Mucosa of descending colon (tissue), 3 donors: Measurements from ENCODE around the gene SPO11. TPM values are rescaled to one million over a fixed set of nuclear protein-coding genes. Genes with fewer than 3 reads are reported as not detected.
A peak's percentile ranks its signal among the peaks of the same experiment; 100 is the strongest.

Experiments
- ATAC-seq: fragments of 200-7000 bp; cut with Tn5 transposase; one replicate; pipeline ENCODE4 v1.9.1; 2020; ENCODE audit warnings: mild to moderate bottlenecking, moderate library complexity
- DNase-seq, 3 donors: peaks; one replicate each; pipeline ENCODE4 v3.0.0-alpha.2; 2020
- H3K36me3 ChIP-seq: fragments of 200-600 bp; one replicate; pipeline ENCODE4 v1.8.0; 2021; ENCODE audit warnings: low read depth, mild to moderate bottlenecking
- H3K4me1 ChIP-seq: fragments of 200-600 bp; one replicate; pipeline ENCODE4 v1.8.0; 2021; ENCODE audit warnings: low read depth, mild to moderate bottlenecking
- H3K4me3 ChIP-seq: fragments of 200-600 bp; one replicate; pipeline ENCODE4 v1.8.0; 2021; ENCODE audit warnings: mild to moderate bottlenecking
- H3K9me3 ChIP-seq: fragments of 200-600 bp; one replicate; pipeline ENCODE4 v1.8.0; 2021; ENCODE audit warnings: mild to moderate bottlenecking
- CTCF ChIP-seq: fragments of 200-600 bp; IDR thresholded peaks from one replicate; pipeline ENCODE4 v1.8.0; 2022; ENCODE audit warnings: antibody characterized with exemption, mild to moderate bottlenecking
- intact Hi-C, 2 donors: fragments of 100-400 bp; cut with DNase I in 1 of 2; cut with micrococcal nuclease in 1 of 2; formaldehyde crosslinking; loops; one replicate each; pipeline versions ENCODE4 v1.11.0 to v1.11.1; 2022; cut with DNase I, micrococcal nuclease
- total RNA-seq, 3 donors: library from RNA; stranded (reverse); fragmentation: NEBNext Ultra II Directional in 2 of 3; extraction: Animal tissue kit (Norgen Biotek cat#: 25700) in 2 of 3; gene quantifications; one replicate each; pipeline versions ENCODE4 v1.2.1 to v1.2.4, GENCODE V29; 2021 to 2023
- donor health status: DM: no; HTN: no; CAD: no; lungs with moderate emphysema.
- donor health status: DM: no; HTN: no; CAD: no.
- donor health status: DM: no; HTN: yes; CAD: no.

SPO11 gene
- total RNA-seq, 3 donors from 2014 or later, result not detected

- no peak for TF ChIP-seq CTCF
- Histone ChIP-seq H3K4me1 (peaks cover 39% of the 10 kb centered on the region), H3K4me3 (no peak overlapping the region), H3K9me3 (no peaks in the 10 kb centered on the region), H3K36me3 (no peaks in the 10 kb centered on the region)
- intact Hi-C loops, result loop anchor here (5.0 to 10.0 kb wide), 2 partner anchors 110 to 197 kb away; no protein-coding TSS in a partner anchor
- ATAC-seq (no peak), DNase-seq (peak in 1 of 3 donors; percentile 26)
These were observed 57.9 kb downstream of the SPO11 start for GRCh38 chr20:57387463-57387862.

- TF ChIP-seq CTCF, result no peak
- DNase-seq (peak in 1 of 3 donors; percentile 31), ATAC-seq (no peak)
- intact Hi-C loops, result loop anchor here (5.0 to 10.0 kb wide), 2 partner anchors 109 to 197 kb away; no protein-coding TSS in a partner anchor
- Histone ChIP-seq H3K4me3 (no peak overlapping the region), H3K36me3 (no peaks in the 10 kb centered on the region), H3K9me3 (no peaks in the 10 kb centered on the region), H3K4me1 (peaks cover 40% of the 10 kb centered on the region)
These were observed 58.4 kb downstream of the SPO11 start for GRCh38 chr20:57387945-57388371.

- H3K4me3 ChIP-seq, result no peak overlapping the region
- peak; percentile 87 to 91 (median 91) for DNase-seq
- no peaks in the 10 kb centered on the region for H3K9me3 ChIP-seq
- intact Hi-C loops, result loop anchor here (5.0 to 10.0 kb wide), 2 partner anchors 108 to 196 kb away; no protein-coding TSS in a partner anchor
- ATAC-seq, result peak; percentile 74
- no peak for TF ChIP-seq CTCF
- no peaks in the 10 kb centered on the region for H3K36me3 ChIP-seq
- peaks cover 40% of the 10 kb centered on the region for H3K4me1 ChIP-seq
These were observed 59.5 kb downstream of the SPO11 start for GRCh38 chr20:57388953-57389694.

- DNase-seq, result peak; percentile 43 to 78 (median 65)
- H3K36me3 ChIP-seq, result no peaks in the 10 kb centered on the region
- intact Hi-C loops, result loop anchor here (5.0 to 10.0 kb wide), 2 partner anchors 107 to 195 kb away; no protein-coding TSS in a partner anchor
- H3K4me1 ChIP-seq, result peaks cover 36% of the 10 kb centered on the region
- no peaks in the 10 kb centered on the region for H3K9me3 ChIP-seq
- no peak overlapping the region for H3K4me3 ChIP-seq
- ATAC-seq, result no peak
- TF ChIP-seq CTCF, result no peak
These were observed 60.3 kb downstream of the SPO11 start for GRCh38 chr20:57389695-57390603.

- intact Hi-C loops, result no loop called here
- no peak for TF ChIP-seq CTCF
- Histone ChIP-seq H3K36me3 (no peaks in the 10 kb centered on the region), H3K4me1 (peaks cover 29% of the 10 kb centered on the region), H3K9me3 (no peaks in the 10 kb centered on the region), H3K4me3 (peak within 1 kb of the TSS; percentile 65)
- peak; percentile 80 to 86 (median 86) for DNase-seq
- peak; percentile 76 for ATAC-seq
These were observed 61.2 kb downstream of the SPO11 start, which contains the start of gene RBM38 for GRCh38 chr20:57390604-57391438. TSS of gene RBM38 (plus strand) at chr20:57391396. CDS start at chr20:57391582, 186 bp downstream.
